Activated naive CD4-positive, alpha-beta T cell treated with anti-CD3 and anti-CD28 coated beads for 36 hours (primary cell): ENCODE results near the gene HLA-DRB1. TPM values are rescaled to one million over a fixed set of nuclear protein-coding genes. Genes with fewer than 3 reads are reported as not detected.
A peak's percentile ranks its signal among the peaks of the same experiment; 100 is the strongest.
"Not testable (repeated sequence)": the region's sequence is repeated elsewhere in the genome, so short reads cannot be mapped to it uniquely, and the experiment has no call there.

Experiments used
- CTCF ChIA-PET: fragments of 350-600 bp; sonication (Branson Sonifier 250); formaldehyde crosslinking; loops from one replicate; lab custom pipeline; 2021; ENCODE audit warnings: antibody characterized with exemption; lab: Charles Lee
- DNase-seq: peaks from one replicate; pipeline ENCODE4 v3.0.0-alpha.2; 2020
- H3K27ac Mint-ChIP-seq: one replicate; pipeline ENCODE4 v1.8.0; 2021; ENCODE audit warnings: mild to moderate bottlenecking, mixed read lengths
- H3K27me3 Mint-ChIP-seq: one replicate; pipeline ENCODE4 v1.8.0; 2021; ENCODE audit warnings: low read depth, mixed read lengths
- H3K36me3 Mint-ChIP-seq: one replicate; pipeline ENCODE4 v1.8.0; 2021; ENCODE audit warnings: low read depth, mixed read lengths
- H3K4me1 Mint-ChIP-seq: one replicate; pipeline ENCODE4 v1.8.0; 2021; ENCODE audit warnings: low read depth, mixed read lengths
- H3K4me3 Mint-ChIP-seq: one replicate; pipeline ENCODE4 v1.8.0; 2021; ENCODE audit warnings: mild to moderate bottlenecking, moderate library complexity, mixed read lengths
- H3K9me3 Mint-ChIP-seq: one replicate; pipeline ENCODE4 v1.8.0; 2021; ENCODE audit warnings: mixed read lengths
- intact Hi-C: fragments of 100-400 bp; cut with micrococcal nuclease; formaldehyde crosslinking; loops from one replicate; pipeline ENCODE4 v1.15.1; 2023
- total RNA-seq, 2 experiments: library from RNA; stranded (reverse); gene quantifications; one replicate each; pipeline ENCODE4 v1.2.3, GENCODE V29; 2021

The HLA-DRB1 gene
- total RNA-seq, 2 experiments from 2014 or later: 4.1 to 4.2 TPM

DNA sequence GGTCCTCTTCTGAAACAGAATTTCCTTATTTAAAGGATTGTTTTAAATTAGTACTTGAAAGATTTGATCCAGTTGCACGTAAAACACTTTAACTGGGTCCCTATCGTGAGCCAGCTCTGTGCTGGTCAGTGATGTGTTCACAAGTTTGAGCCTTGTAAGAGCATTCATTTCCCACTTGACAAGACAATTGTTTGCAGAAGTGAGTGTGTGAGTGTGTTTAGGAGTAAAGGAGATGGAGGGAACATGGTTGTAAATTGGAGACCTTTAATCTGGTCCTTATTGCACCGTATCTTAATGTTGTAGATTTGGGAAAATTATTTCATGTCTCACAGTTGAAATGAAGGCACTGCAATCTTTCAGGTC lies 59.2 kb downstream of the HLA-DRB1 start:
- CTCF ChIA-PET, H3K36me3 Mint-ChIP-seq, H3K4me1 Mint-ChIP-seq, H3K27me3 Mint-ChIP-seq, H3K27ac Mint-ChIP-seq, H3K4me3 Mint-ChIP-seq, intact Hi-C loops, DNase-seq, H3K9me3 Mint-ChIP-seq: not testable (repeated sequence)

DNA sequence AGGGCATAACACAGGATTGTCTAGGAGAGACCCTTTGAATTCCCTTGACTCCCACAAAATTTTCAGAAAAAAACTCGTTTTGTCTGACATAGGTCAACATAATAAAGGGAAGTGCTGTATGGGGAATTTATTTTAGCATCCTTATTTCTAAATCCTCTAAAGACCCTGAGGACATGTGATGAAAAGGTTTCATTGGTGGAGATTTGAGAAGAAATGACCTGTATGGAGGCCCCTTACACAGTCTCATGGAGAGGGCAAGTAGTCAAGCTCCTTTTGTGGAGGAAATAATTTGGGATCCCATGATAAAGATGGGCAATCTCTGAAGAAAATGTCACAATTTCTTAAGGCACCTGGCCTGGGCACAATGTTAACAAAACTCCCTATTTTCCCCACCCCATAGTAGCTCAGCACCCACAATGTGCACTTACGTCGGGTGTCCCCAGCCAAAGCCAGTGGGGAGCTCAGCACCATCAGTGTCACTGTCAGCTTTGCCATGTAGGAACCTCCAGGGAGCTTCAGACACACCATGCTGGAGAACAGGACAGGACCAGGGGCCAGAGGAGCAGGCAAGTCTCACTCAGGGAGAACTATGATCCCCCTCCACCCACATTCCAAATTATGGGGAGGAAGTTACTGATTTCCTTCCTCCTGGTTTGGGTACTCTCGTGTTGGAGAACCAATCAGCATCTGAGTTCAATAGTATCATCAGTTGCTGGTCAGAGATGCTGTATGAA lies 59.8 kb downstream of the HLA-DRB1 start, which contains the start of gene HLA-DRB5:
HLA-DRB5 (minus strand) TSS at position 591 of the 734 bp plus-strand sequence; CDS start at position 528, 63 bp downstream.
- Mint-ChIP-seq H3K36me3 (no peaks in the 10 kb centered on the region), H3K9me3 (no peaks in the 10 kb centered on the region), H3K4me3 (peak within 1 kb of the TSS; percentile 38), H3K27ac (no peak within 1 kb of the TSS), H3K27me3 (no peaks in the 10 kb centered on the region), H3K4me1 (no peaks in the 10 kb centered on the region)
- CTCF ChIA-PET: no interaction called here
- DNase-seq: peak; percentile 3
- intact Hi-C loops: loop anchor here (2.0 to 5.0 kb wide), 2 partner anchors 42 to 59 kb away; partner anchors contain the start of gene HLA-DRB1

Other genes with a start within 250 kb of the HLA-DRB1 start
- gene TSBP1, start 217.9 kb downstream of the HLA-DRB1 start, total RNA-seq: not detected
- gene BTNL2, start 182.7 kb downstream of the HLA-DRB1 start, total RNA-seq: not detected
- gene HLA-DRA, start 150.0 kb downstream of the HLA-DRB1 start, total RNA-seq: 1 to 10 TPM; 1.1 to 1.6 TPM
- under 1 TPM; 0.33 to 0.42 TPM for gene HLA-DRB5, start 59.6 kb downstream of the HLA-DRB1 start, total RNA-seq
- under 1 TPM; 0.81 to 0.93 TPM for gene HLA-DQA1, start 47.6 kb upstream of the HLA-DRB1 start, total RNA-seq
- gene HLA-DQB1, start 76.8 kb upstream of the HLA-DRB1 start, total RNA-seq: 1 to 10 TPM; 6.2 to 7.4 TPM
- not detected for gene HLA-DQA2, start 151.5 kb upstream of the HLA-DRB1 start, total RNA-seq
- gene HLA-DQB2, start 173.7 kb upstream of the HLA-DRB1 start, total RNA-seq: not detected
- 1 to 10 TPM in 1 of 2 experiments, under 1 TPM in 1; 0.91 to 1.1 TPM for gene HLA-DOB, start 227.2 kb upstream of the HLA-DRB1 start, total RNA-seq
- 100 to 1,000 TPM; 136 to 138 TPM for gene TAP2, start 248.9 kb upstream of the HLA-DRB1 start, total RNA-seq